SU-DHL-6 (cell line): ENCODE results near the gene NUP188.
"Not testable (repeated sequence)": the region's sequence is repeated elsewhere in the genome, so short reads cannot be mapped to it uniquely, and the experiment has no call there.

Source experiments
- H2AFZ ChIP-seq: fragments of 200-600 bp; sonication (generic); 2 replicates; pipeline ENCODE4 v1.6.1; 2014; ENCODE audit warnings: low read depth, mild to moderate bottlenecking, moderate library complexity, mixed read lengths, antibody characterized with exemption, low read length; ENCODE audit not compliant: severe bottlenecking
- H3F3A ChIP-seq: fragments of 200-600 bp; shearing (Covaris generic); 2 replicates; pipeline ENCODE4 v1.6.0; 2016; ENCODE audit warnings: antibody characterized with exemption, mild to moderate bottlenecking; ENCODE audit not compliant: insufficient read depth
- H3K27ac ChIP-seq: fragments of 200-600 bp; sonication (generic); 2 replicates; pipeline ENCODE4 v1.5.1; 2016; ENCODE audit warnings: low read depth, mild to moderate bottlenecking, low read length, moderate library complexity, mixed read lengths
- H3K27me3 ChIP-seq: fragments of 200-600 bp; sonication (generic), shearing (Covaris generic); 2 replicates; pipeline ENCODE4 v1.6.0; 2014; ENCODE audit warnings: mild to moderate bottlenecking, low read length
- H3K36me3 ChIP-seq: fragments of 200-600 bp; sonication (generic); 2 replicates; pipeline ENCODE4 v1.6.1; 2014; ENCODE audit warnings: mild to moderate bottlenecking, low read length, mixed read lengths
- H3K4me2 ChIP-seq: fragments of 300-600, 200-600 bp; shearing (Covaris generic), sonication (generic); 2 replicates; pipeline ENCODE4 v1.6.0; 2014; ENCODE audit warnings: low read length, low read depth, mild to moderate bottlenecking; ENCODE audit not compliant: poor library complexity, severe bottlenecking
- H3K4me3 ChIP-seq: fragments of 200-600 bp; sonication (generic); 2 replicates; pipeline ENCODE4 v1.5.1; 2014; ENCODE audit warnings: antibody characterized with exemption, low read length, mild to moderate bottlenecking, mixed read lengths; ENCODE audit not compliant: insufficient read depth, poor library complexity, severe bottlenecking
- H3K79me2 ChIP-seq: fragments of 200-600 bp; sonication (generic); 2 replicates; pipeline ENCODE4 v1.6.1; 2014; ENCODE audit warnings: mild to moderate bottlenecking, low read length, moderate library complexity; ENCODE audit not compliant: insufficient read depth
- H3K9ac ChIP-seq: fragments of 200-600 bp; sonication (generic); 2 replicates; pipeline ENCODE4 v1.7.0; 2014; ENCODE audit warnings: mild to moderate bottlenecking, low read length
- H3K9me2 ChIP-seq: fragments of 200-600 bp; sonication (generic); replicated peaks from 2 replicates; pipeline ENCODE4 v1.6.1; 2014; ENCODE audit warnings: low read length; ENCODE audit not compliant: insufficient read depth
- H3K9me3 ChIP-seq: fragments of 200-600 bp; sonication (generic); 2 replicates; pipeline ENCODE4 v1.6.1; 2014; ENCODE audit warnings: low read length, mixed read lengths; ENCODE audit not compliant: insufficient read depth
- H4K20me1 ChIP-seq: fragments of 200-600 bp; sonication (generic); 2 replicates; pipeline ENCODE4 v1.6.1; 2014; ENCODE audit warnings: low read depth, mild to moderate bottlenecking, antibody characterized with exemption, low read length, moderate library complexity, mixed read lengths
- CTCF ChIP-seq: fragments of 200-600 bp; sonication (generic); IDR thresholded peaks from one replicate; pipeline ENCODE4 v1.5.1; 2017; ENCODE audit warnings: antibody characterized with exemption, mild to moderate bottlenecking, low read length, moderate library complexity; ENCODE audit not compliant: insufficient read depth, poor library complexity, severe bottlenecking
- EZH2phosphoT487 ChIP-seq: fragments of 200-600 bp; sonication (generic), shearing (Covaris generic); conservative IDR thresholded peaks from 2 replicates; pipeline ENCODE4 v1.6.1; 2018; ENCODE audit warnings: mild to moderate bottlenecking, antibody characterized with exemption, low read length, moderate library complexity, mixed read lengths

Gene NUP188

DNA sequence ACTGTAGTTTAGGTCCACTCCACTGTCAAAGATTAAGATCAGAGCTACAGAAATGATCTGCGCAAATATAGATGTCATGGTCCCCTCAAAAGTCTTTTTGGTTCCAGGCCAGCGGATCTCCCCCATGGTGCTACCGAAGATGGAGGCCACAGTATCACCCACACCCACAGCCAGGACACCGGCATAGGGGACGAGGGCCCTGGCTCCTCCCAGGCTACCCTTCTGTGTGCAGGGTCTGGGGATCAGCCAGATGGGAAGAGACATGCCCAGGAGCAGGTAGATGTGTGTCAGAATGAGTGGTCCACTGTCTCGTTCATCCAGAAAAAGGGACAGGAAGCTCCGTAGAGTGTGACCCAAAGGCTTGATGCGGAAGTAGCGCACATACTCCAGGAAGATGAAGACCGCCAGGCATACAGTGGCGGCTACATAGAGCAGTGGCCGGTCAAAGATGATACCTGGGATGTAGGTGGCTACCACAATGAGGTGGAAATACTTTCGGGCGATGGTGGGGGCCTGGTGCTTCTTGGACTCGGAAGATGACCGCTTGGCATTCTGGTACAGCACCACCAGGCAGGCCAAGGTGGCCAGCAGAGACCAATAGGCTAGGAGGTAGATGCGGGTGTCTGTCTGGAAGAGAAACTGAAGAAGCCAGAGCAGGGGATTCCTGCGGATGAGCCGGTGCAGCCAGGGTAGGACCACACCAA lies 1.5 kb upstream of the NUP188 start:
- Histone ChIP-seq H3F3A (no peaks in the 10 kb centered on the region), H3K9me2 (no peaks in the 10 kb centered on the region), H4K20me1 (no peaks in the 10 kb centered on the region), H3K4me2 (peak overlapping the region; percentile 78), H3K4me3 (no peak overlapping the region), H3K27me3 (no peaks in the 10 kb centered on the region), H3K27ac (no peak overlapping the region), H3K79me2 (peaks cover 39% of the 10 kb centered on the region), H2AFZ (no peak overlapping the region), H3K9me3 (no peaks in the 10 kb centered on the region), H3K36me3 (no peaks in the 10 kb centered on the region), H3K9ac (no peak overlapping the region)
- TF ChIP-seq CTCF: no peak

- no peak for TF ChIP-seq CTCF
- no peak for TF ChIP-seq EZH2phosphoT487
- Histone ChIP-seq H3K4me2 (peak overlapping the region; percentile 78), H3K9me2 (no peaks in the 10 kb centered on the region), H4K20me1 (no peaks in the 10 kb centered on the region), H2AFZ (peak overlapping the region; percentile 85), H3K36me3 (no peaks in the 10 kb centered on the region), H3K9me3 (no peaks in the 10 kb centered on the region), H3K27me3 (no peaks in the 10 kb centered on the region), H3K4me3 (peak overlapping the region; percentile 91), H3K27ac (peak overlapping the region; percentile 39; the same call in 1 of the 2 replicates), H3F3A (no peaks in the 10 kb centered on the region), H3K9ac (peak overlapping the region; percentile 97), H3K79me2 (peaks cover 42% of the 10 kb centered on the region)
These were observed 775 bp upstream of the NUP188 start for GRCh38 chr9:128946571-128947276.

GRCh38 chr9:128947277-128947526 lies 297 bp upstream of the NUP188 start:
- Histone ChIP-seq H3K4me3 (peak overlapping the region; percentile 91), H3K9me2 (no peaks in the 10 kb centered on the region), H4K20me1 (no peaks in the 10 kb centered on the region), H3K27ac (peak overlapping the region; percentile 39), H3F3A (no peaks in the 10 kb centered on the region), H3K9ac (peak overlapping the region; percentile 97), H3K9me3 (no peaks in the 10 kb centered on the region), H3K27me3 (no peaks in the 10 kb centered on the region), H3K79me2 (peaks cover 42% of the 10 kb centered on the region), H2AFZ (peak overlapping the region; percentile 85), H3K36me3 (no peaks in the 10 kb centered on the region), H3K4me2 (peak overlapping the region; percentile 78)
- TF ChIP-seq CTCF (no peak), EZH2phosphoT487 (no peak)

DNA sequence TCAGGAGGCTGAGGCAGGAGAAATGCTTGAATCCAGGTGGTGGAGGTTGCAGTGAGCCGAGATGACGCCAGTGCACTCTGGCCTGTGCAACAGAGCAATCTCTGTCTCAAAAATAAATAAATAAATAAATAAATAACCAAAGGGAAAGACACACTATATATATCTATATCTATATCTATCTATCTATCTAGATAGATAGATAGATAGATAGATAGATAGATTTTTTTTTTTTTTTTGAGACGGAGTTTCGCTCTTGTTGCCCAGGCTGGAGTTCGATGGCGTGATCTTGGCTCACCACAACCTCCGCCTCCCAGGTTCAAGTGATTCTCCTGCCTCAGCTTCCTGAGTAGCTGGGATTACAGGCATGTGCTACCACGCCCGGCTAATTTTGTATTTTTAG lies 13.9 kb downstream of the NUP188 start:
- not testable (repeated sequence) for H3K27me3 ChIP-seq, H3F3A ChIP-seq, H3K4me2 ChIP-seq, H3K27ac ChIP-seq, H3K9ac ChIP-seq, H4K20me1 ChIP-seq, H3K9me2 ChIP-seq, H3K9me3 ChIP-seq, H3K79me2 ChIP-seq, H2AFZ ChIP-seq, H3K4me3 ChIP-seq
- H3K36me3 ChIP-seq: peaks cover 40% of the 10 kb centered on the region
